ENCODE results near the gene SMARCB1. TPM values are rescaled to one million over a fixed set of nuclear protein-coding genes. Genes with fewer than 3 reads are reported as not detected.

Gene SMARCB1
- total and polyA plus RNA-seq, 12 donors: 26.8 to 73.1 (median 39.8) TPM

- intact Hi-C loops (cut with DNase I): no loop called here
- ATAC-seq: peak; percentile 25 to 66 (median 54)
- H3K27ac ChIP-seq: peak overlapping the region; percentile 62 to 83 (median 77)
Measured at GRCh38 chr22:23822101-23822671, 35.4 kb downstream of the SMARCB1 start.

GRCh38 chr22:23823331-23823791 is 36.6 kb downstream of the SMARCB1 start:
- WGBS, 2 donors: 58 to 64% methylated on average over 14 of the region's 14 CpGs
- H3K9me3 ChIP-seq: no peaks in the 10 kb centered on the region
- H3K27me3 ChIP-seq: no peaks in the 10 kb centered on the region
- TF ChIP-seq CTCF (IDR thresholded peaks at IDR 0.05): no peak
- peaks cover 7 to 74% (median 52%) of the 10 kb centered on the region in 9 donors for H3K4me1 ChIP-seq
- H3K27ac ChIP-seq: peak overlapping the region; percentile 65 to 83 (median 77)
- ATAC-seq: peak in 7 of 8 donors; percentile 42 to 84 (median 66)
- peaks cover 0 to 99% (median 36%) of the 10 kb centered on the region in 9 donors for H3K36me3 ChIP-seq
- no peak overlapping the region for H3K4me3 ChIP-seq
- peak in 1 of 2 donors; percentile 57 for DNase-seq
- intact Hi-C loops (cut with DNase I): no loop called here

More at GRCh38 chr22:23822101-23822671, 35.4 kb downstream of the SMARCB1 start:
- no peak for TF ChIP-seq CTCF (IDR thresholded peaks at IDR 0.05)
- H3K4me1 ChIP-seq: peaks cover 6 to 64% (median 43%) of the 10 kb centered on the region in 9 donors
- H3K27me3 ChIP-seq: no peaks in the 10 kb centered on the region
- H3K36me3 ChIP-seq: peaks cover 0 to 100% (median 40%) of the 10 kb centered on the region in 9 donors
- WGBS, 2 donors: 51 to 60% methylated on average over 6 of the region's 6 CpGs
- no peak overlapping the region for H3K4me3 ChIP-seq
- no peak for DNase-seq
- H3K9me3 ChIP-seq: no peaks in the 10 kb centered on the region

- DNase-seq (no peak), ATAC-seq (no peak)
- intact Hi-C loops (cut with DNase I): loop anchor here in 1 of 10 donors (5.0 kb wide), 1 partner anchor 37 kb away; the partner anchor contains the start of gene SMARCB1
- H3K27ac ChIP-seq: peak overlapping the region; percentile 9 to 83 (median 73)
- no peaks in the 10 kb centered on the region for H3K9me3 ChIP-seq
- H3K4me3 ChIP-seq: no peak overlapping the region
- 80 to 85% methylated on average over 13 of the region's 13 CpGs for WGBS, 2 donors
- TF ChIP-seq CTCF (IDR thresholded peaks at IDR 0.05): no peak
- H3K4me1 ChIP-seq: peaks cover 13 to 87% (median 60%) of the 10 kb centered on the region in 9 donors
- no peaks in the 10 kb centered on the region for H3K27me3 ChIP-seq
- peaks cover 0 to 99% (median 25%) of the 10 kb centered on the region in 9 donors for H3K36me3 ChIP-seq
Measured at GRCh38 chr22:23824476-23825245, 37.9 kb downstream of the SMARCB1 start.

GRCh38 chr22:23825246-23825905 is 38.6 kb downstream of the SMARCB1 start:
- peaks cover 13 to 94% (median 66%) of the 10 kb centered on the region in 9 donors for H3K4me1 ChIP-seq
- H3K9me3 ChIP-seq: no peaks in the 10 kb centered on the region
- TF ChIP-seq CTCF (IDR thresholded peaks at IDR 0.05): no peak
- H3K36me3 ChIP-seq: peaks cover 0 to 98% (median 25%) of the 10 kb centered on the region in 9 donors
- H3K4me3 ChIP-seq: no peak overlapping the region
- no peaks in the 10 kb centered on the region for H3K27me3 ChIP-seq
- peak overlapping the region in 8 of 10 donors; percentile 5 to 83 (median 56) for H3K27ac ChIP-seq
- intact Hi-C loops (cut with DNase I): loop anchor here in 1 of 10 donors (5.0 kb wide), 1 partner anchor 38 kb away; the partner anchor contains the start of gene SMARCB1
- ATAC-seq: no peak
- WGBS, 2 donors: 92 to 94% methylated on average over 12 of the region's 12 CpGs
- no peak for DNase-seq

All from heart right ventricle (tissue), 16 donors.